ENCODE results near the gene ABCG8.

Gene ABCG8

GRCh38 chr2:43854671-43855070 lies 15.9 kb downstream of the ABCG8 start:
- peaks cover 4 to 13% (median 10%) of the 10 kb centered on the region in 5 donors for H3K27me3 ChIP-seq (ENCODE audit: control insufficient read depth in 5 of 5, insufficient read depth in 4 of 5, low read length in 5 of 5)
- no peak overlapping the region for H3K4me3 ChIP-seq (ENCODE audit: low read depth in 1 of 5, low read length in 5 of 5)
- no peaks in the 10 kb centered on the region for H3K9me3 ChIP-seq (ENCODE audit: control insufficient read depth in 5 of 5, low read length in 5 of 5)
- no peaks in the 10 kb centered on the region for H3K36me3 ChIP-seq (ENCODE audit: control insufficient read depth in 5 of 5, insufficient read depth in 5 of 5, low read length in 5 of 5)
- no peak overlapping the region for H3K27ac ChIP-seq (ENCODE audit: low read depth, low read length)
- H3K4me1 ChIP-seq (ENCODE audit: control insufficient read depth in 5 of 5, insufficient read depth in 5 of 5, low read length in 5 of 5), result peaks cover 0 to 3% (median 0%) of the 10 kb centered on the region in 5 donors
- no peak overlapping the region for H3K9ac ChIP-seq (ENCODE audit: low read length in 5 of 5)

DNA sequence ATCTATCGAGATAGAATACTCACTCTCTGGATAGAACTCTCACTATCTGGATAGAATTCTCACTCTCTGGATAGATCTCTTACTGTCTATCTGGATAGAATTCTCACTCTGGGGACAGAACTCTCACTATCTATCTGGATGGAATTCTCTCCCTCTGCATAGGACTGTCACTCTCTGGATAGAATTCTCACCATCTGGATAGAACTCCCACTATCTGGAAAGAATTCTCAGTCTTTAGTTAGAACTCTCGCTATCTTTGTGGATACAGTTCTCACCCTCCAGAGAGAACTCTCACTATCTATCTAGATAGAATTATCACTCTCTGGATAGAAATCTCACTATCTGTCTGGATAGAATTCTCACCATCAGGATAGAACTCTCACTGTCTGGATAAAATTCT lies 16.5 kb downstream of the ABCG8 start:
- Histone ChIP-seq H3K9me3 (ENCODE audit: control insufficient read depth in 5 of 5, low read length in 5 of 5) (no peaks in the 10 kb centered on the region), H3K4me3 (ENCODE audit: low read depth in 1 of 5, low read length in 5 of 5) (no peak overlapping the region), H3K9ac (ENCODE audit: low read length in 5 of 5) (no peak overlapping the region), H3K27ac (ENCODE audit: low read depth, low read length) (no peak overlapping the region), H3K4me1 (ENCODE audit: control insufficient read depth in 5 of 5, insufficient read depth in 5 of 5, low read length in 5 of 5) (peaks cover 0 to 3% (median 0%) of the 10 kb centered on the region in 5 donors), H3K36me3 (ENCODE audit: control insufficient read depth in 5 of 5, insufficient read depth in 5 of 5, low read length in 5 of 5) (no peaks in the 10 kb centered on the region), H3K27me3 (ENCODE audit: control insufficient read depth in 5 of 5, insufficient read depth in 4 of 5, low read length in 5 of 5) (peaks cover 4 to 13% (median 10%) of the 10 kb centered on the region in 5 donors)

DNA sequence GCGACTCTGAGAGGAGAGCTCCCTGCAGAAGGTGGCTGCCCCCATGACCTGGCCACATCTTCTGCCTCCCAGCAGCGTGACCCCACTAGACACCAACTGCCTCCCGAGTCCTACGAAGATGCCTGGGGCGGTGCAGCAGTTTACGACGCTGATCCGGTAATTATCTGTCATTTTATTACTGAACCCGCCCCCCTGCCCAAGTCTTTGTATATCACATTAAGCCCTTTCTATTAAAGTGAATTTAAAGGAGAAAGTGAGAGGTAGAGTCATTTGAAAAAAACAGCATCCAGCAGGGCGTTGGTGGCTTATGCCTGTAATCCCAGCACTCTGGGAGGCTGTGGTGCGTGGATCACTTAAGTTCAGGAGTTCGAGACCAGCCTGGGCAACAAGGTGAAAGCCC lies 33.4 kb downstream of the ABCG8 start:
- Histone ChIP-seq H3K9ac (ENCODE audit: low read length in 5 of 5) (no peak overlapping the region), H3K9me3 (ENCODE audit: control insufficient read depth in 5 of 5, low read length in 5 of 5) (peaks cover 0 to 11% (median 0%) of the 10 kb centered on the region in 5 donors), H3K4me1 (ENCODE audit: control insufficient read depth in 5 of 5, insufficient read depth in 5 of 5, low read length in 5 of 5) (peaks cover 0 to 12% (median 0%) of the 10 kb centered on the region in 5 donors), H3K4me3 (ENCODE audit: low read depth in 1 of 5, low read length in 5 of 5) (no peak overlapping the region), H3K36me3 (ENCODE audit: control insufficient read depth in 5 of 5, insufficient read depth in 5 of 5, low read length in 5 of 5) (peaks cover 0 to 10% (median 0%) of the 10 kb centered on the region in 5 donors), H3K27ac (ENCODE audit: low read depth, low read length) (no peak overlapping the region), H3K27me3 (ENCODE audit: control insufficient read depth in 5 of 5, insufficient read depth in 4 of 5, low read length in 5 of 5) (peaks cover 0 to 11% (median 5%) of the 10 kb centered on the region in 5 donors)

- Histone ChIP-seq H3K9me3 (ENCODE audit: control insufficient read depth in 5 of 5, low read length in 5 of 5) (peaks cover 0 to 13% (median 0%) of the 10 kb centered on the region in 5 donors), H3K9ac (ENCODE audit: low read length in 5 of 5) (no peak overlapping the region), H3K27ac (ENCODE audit: low read depth, low read length) (no peak overlapping the region), H3K36me3 (ENCODE audit: control insufficient read depth in 5 of 5, insufficient read depth in 5 of 5, low read length in 5 of 5) (peaks cover 0 to 11% (median 0%) of the 10 kb centered on the region in 5 donors), H3K4me3 (ENCODE audit: low read depth in 1 of 5, low read length in 5 of 5) (no peak overlapping the region), H3K4me1 (ENCODE audit: control insufficient read depth in 5 of 5, insufficient read depth in 5 of 5, low read length in 5 of 5) (peaks cover 0 to 19% (median 3%) of the 10 kb centered on the region in 5 donors), H3K27me3 (ENCODE audit: control insufficient read depth in 5 of 5, insufficient read depth in 4 of 5, low read length in 5 of 5) (peaks cover 0 to 17% (median 5%) of the 10 kb centered on the region in 5 donors)
These were observed 36.1 kb downstream of the ABCG8 start for GRCh38 chr2:43874776-43875451.

- no peak overlapping the region for H3K9ac ChIP-seq (ENCODE audit: low read length in 5 of 5)
- H3K27me3 ChIP-seq (ENCODE audit: control insufficient read depth in 5 of 5, insufficient read depth in 4 of 5, low read length in 5 of 5), result peaks cover 0 to 17% (median 5%) of the 10 kb centered on the region in 5 donors
- H3K4me3 ChIP-seq (ENCODE audit: low read depth in 1 of 5, low read length in 5 of 5), result no peak overlapping the region
- H3K36me3 ChIP-seq (ENCODE audit: control insufficient read depth in 5 of 5, insufficient read depth in 5 of 5, low read length in 5 of 5), result peaks cover 0 to 11% (median 0%) of the 10 kb centered on the region in 5 donors
- H3K27ac ChIP-seq (ENCODE audit: low read depth, low read length), result no peak overlapping the region
- peaks cover 0 to 13% (median 0%) of the 10 kb centered on the region in 5 donors for H3K9me3 ChIP-seq (ENCODE audit: control insufficient read depth in 5 of 5, low read length in 5 of 5)
- H3K4me1 ChIP-seq (ENCODE audit: control insufficient read depth in 5 of 5, insufficient read depth in 5 of 5, low read length in 5 of 5), result peaks cover 0 to 19% (median 16%) of the 10 kb centered on the region in 5 donors
These were observed 39.2 kb downstream of the ABCG8 start for GRCh38 chr2:43877782-43878464.

GRCh38 chr2:43879261-43879660 lies 40.5 kb downstream of the ABCG8 start:
- Histone ChIP-seq H3K36me3 (ENCODE audit: control insufficient read depth in 5 of 5, insufficient read depth in 5 of 5, low read length in 5 of 5) (peaks cover 0 to 11% (median 0%) of the 10 kb centered on the region in 5 donors), H3K9ac (ENCODE audit: low read length in 5 of 5) (no peak overlapping the region), H3K27ac (ENCODE audit: low read depth, low read length) (no peak overlapping the region), H3K27me3 (ENCODE audit: control insufficient read depth in 5 of 5, insufficient read depth in 4 of 5, low read length in 5 of 5) (peaks cover 0 to 17% (median 5%) of the 10 kb centered on the region in 5 donors), H3K9me3 (ENCODE audit: control insufficient read depth in 5 of 5, low read length in 5 of 5) (peaks cover 0 to 13% (median 0%) of the 10 kb centered on the region in 5 donors), H3K4me3 (ENCODE audit: low read depth in 1 of 5, low read length in 5 of 5) (no peak overlapping the region), H3K4me1 (ENCODE audit: control insufficient read depth in 5 of 5, insufficient read depth in 5 of 5, low read length in 5 of 5) (peaks cover 0 to 19% (median 16%) of the 10 kb centered on the region in 5 donors)

DNA sequence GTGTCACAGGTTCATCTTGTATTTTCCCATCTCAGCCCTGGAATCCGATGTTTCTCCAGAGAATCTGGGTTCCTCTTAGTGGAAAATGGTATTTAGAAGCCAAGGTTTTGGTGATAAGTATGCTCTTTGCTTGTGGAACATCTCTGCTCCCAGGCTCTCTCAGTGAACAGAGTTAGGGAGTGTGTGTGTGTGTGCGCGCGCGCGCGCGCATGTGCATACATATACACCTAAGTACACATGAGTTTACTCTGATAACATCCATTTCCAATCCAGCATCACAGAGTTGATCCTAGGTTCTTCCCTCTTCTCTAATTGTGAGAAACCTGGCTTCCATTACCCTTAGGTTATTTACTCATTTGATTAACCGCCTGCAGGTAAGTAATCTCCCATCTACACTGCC lies 41.7 kb downstream of the ABCG8 start:
- H3K9me3 ChIP-seq (ENCODE audit: control insufficient read depth in 5 of 5, low read length in 5 of 5), result peaks cover 0 to 13% (median 0%) of the 10 kb centered on the region in 5 donors
- H3K4me3 ChIP-seq (ENCODE audit: low read depth in 1 of 5, low read length in 5 of 5), result no peak overlapping the region
- H3K4me1 ChIP-seq (ENCODE audit: control insufficient read depth in 5 of 5, insufficient read depth in 5 of 5, low read length in 5 of 5), result peaks cover 0 to 29% (median 19%) of the 10 kb centered on the region in 5 donors
- no peak overlapping the region for H3K27ac ChIP-seq (ENCODE audit: low read depth, low read length)
- H3K27me3 ChIP-seq (ENCODE audit: control insufficient read depth in 5 of 5, insufficient read depth in 4 of 5, low read length in 5 of 5), result peaks cover 0 to 17% (median 0%) of the 10 kb centered on the region in 5 donors
- H3K36me3 ChIP-seq (ENCODE audit: control insufficient read depth in 5 of 5, insufficient read depth in 5 of 5, low read length in 5 of 5), result peaks cover 0 to 11% (median 0%) of the 10 kb centered on the region in 5 donors
- no peak overlapping the region for H3K9ac ChIP-seq (ENCODE audit: low read length in 5 of 5)

DNA sequence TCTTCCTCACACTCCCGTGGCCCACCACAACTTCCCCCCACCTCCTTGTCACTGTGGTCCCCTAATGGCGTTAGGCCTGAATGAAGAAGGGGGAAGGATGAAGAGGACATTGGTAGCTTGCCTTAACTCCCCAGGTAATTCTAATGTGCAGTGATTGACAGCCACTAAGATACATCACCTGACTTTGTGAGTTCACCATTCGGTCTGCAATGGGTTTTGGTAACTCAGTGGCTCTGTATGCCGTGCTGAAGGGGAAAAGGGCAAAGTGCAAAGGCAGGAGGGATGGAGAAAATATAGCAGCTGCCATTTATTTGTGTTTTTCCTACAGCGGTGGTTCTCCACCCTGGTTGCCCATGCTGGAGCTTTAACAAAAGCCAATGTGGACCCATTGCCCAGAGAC lies 42.2 kb downstream of the ABCG8 start:
- peaks cover 0 to 11% (median 0%) of the 10 kb centered on the region in 5 donors for H3K36me3 ChIP-seq (ENCODE audit: control insufficient read depth in 5 of 5, insufficient read depth in 5 of 5, low read length in 5 of 5)
- no peak overlapping the region for H3K4me3 ChIP-seq (ENCODE audit: low read depth in 1 of 5, low read length in 5 of 5)
- H3K9me3 ChIP-seq (ENCODE audit: control insufficient read depth in 5 of 5, low read length in 5 of 5), result peaks cover 0 to 13% (median 0%) of the 10 kb centered on the region in 5 donors
- peaks cover 0 to 29% (median 19%) of the 10 kb centered on the region in 5 donors for H3K4me1 ChIP-seq (ENCODE audit: control insufficient read depth in 5 of 5, insufficient read depth in 5 of 5, low read length in 5 of 5)
- no peak overlapping the region for H3K9ac ChIP-seq (ENCODE audit: low read length in 5 of 5)
- no peak overlapping the region for H3K27ac ChIP-seq (ENCODE audit: low read depth, low read length)
- H3K27me3 ChIP-seq (ENCODE audit: control insufficient read depth in 5 of 5, insufficient read depth in 4 of 5, low read length in 5 of 5), result peaks cover 0 to 17% (median 0%) of the 10 kb centered on the region in 5 donors

GRCh38 chr2:43882312-43882711 lies 43.5 kb downstream of the ABCG8 start:
- Histone ChIP-seq H3K4me3 (ENCODE audit: low read depth in 1 of 5, low read length in 5 of 5) (no peak overlapping the region), H3K4me1 (ENCODE audit: control insufficient read depth in 5 of 5, insufficient read depth in 5 of 5, low read length in 5 of 5) (peaks cover 0 to 29% (median 6%) of the 10 kb centered on the region in 5 donors), H3K9me3 (ENCODE audit: control insufficient read depth in 5 of 5, low read length in 5 of 5) (peaks cover 0 to under 1% (median 0%) of the 10 kb centered on the region in 5 donors), H3K9ac (ENCODE audit: low read length in 5 of 5) (no peak overlapping the region), H3K27me3 (ENCODE audit: control insufficient read depth in 5 of 5, insufficient read depth in 4 of 5, low read length in 5 of 5) (peaks cover 0 to 4% (median 0%) of the 10 kb centered on the region in 5 donors), H3K36me3 (ENCODE audit: control insufficient read depth in 5 of 5, insufficient read depth in 5 of 5, low read length in 5 of 5) (peaks cover 0 to 13% (median 6%) of the 10 kb centered on the region in 5 donors), H3K27ac (ENCODE audit: low read depth, low read length) (no peak overlapping the region)

- Histone ChIP-seq H3K9ac (ENCODE audit: low read length in 5 of 5) (no peak overlapping the region), H3K27ac (ENCODE audit: low read depth, low read length) (no peak overlapping the region), H3K4me3 (ENCODE audit: low read depth in 1 of 5, low read length in 5 of 5) (no peak overlapping the region)
These were observed 45.9 kb downstream of the ABCG8 start for GRCh38 chr2:43884689-43885088.

More at GRCh38 chr2:43884689-43885088, 45.9 kb downstream of the ABCG8 start:
- Histone ChIP-seq H3K36me3 (ENCODE audit: control insufficient read depth in 5 of 5, insufficient read depth in 5 of 5, low read length in 5 of 5) (peaks cover 10 to 37% (median 26%) of the 10 kb centered on the region in 5 donors), H3K4me1 (ENCODE audit: control insufficient read depth in 5 of 5, insufficient read depth in 5 of 5, low read length in 5 of 5) (peaks cover 0 to 23% (median 0%) of the 10 kb centered on the region in 5 donors), H3K9me3 (ENCODE audit: control insufficient read depth in 5 of 5, low read length in 5 of 5) (no peaks in the 10 kb centered on the region), H3K27me3 (ENCODE audit: control insufficient read depth in 5 of 5, insufficient read depth in 4 of 5, low read length in 5 of 5) (no peaks in the 10 kb centered on the region)

Data from subcutaneous abdominal adipose tissue (tissue), 5 donors.